ENCODE results near the gene ISCA2.

DNA sequence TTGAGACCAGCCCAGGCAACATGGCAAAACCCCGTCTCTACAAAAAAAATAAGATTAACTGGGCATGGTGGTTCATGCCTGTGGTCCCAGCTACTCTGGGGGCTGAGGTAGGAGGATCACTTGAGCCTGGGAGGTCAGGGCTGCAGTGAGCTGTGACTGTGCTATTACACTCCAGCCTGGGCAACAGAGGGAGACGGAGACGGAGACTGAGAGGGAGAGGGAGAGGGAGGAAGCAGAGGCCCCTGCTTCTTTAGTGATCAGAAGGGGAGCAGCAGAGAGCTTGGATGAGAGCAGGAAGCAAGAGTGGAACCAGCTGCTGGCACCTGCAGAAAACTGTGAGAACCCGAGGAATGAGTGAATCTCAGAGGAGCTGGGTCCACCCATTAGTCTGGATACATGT is 45.9 kb downstream of the ISCA2 start:
- TF ChIP-seq, protein P1, sequence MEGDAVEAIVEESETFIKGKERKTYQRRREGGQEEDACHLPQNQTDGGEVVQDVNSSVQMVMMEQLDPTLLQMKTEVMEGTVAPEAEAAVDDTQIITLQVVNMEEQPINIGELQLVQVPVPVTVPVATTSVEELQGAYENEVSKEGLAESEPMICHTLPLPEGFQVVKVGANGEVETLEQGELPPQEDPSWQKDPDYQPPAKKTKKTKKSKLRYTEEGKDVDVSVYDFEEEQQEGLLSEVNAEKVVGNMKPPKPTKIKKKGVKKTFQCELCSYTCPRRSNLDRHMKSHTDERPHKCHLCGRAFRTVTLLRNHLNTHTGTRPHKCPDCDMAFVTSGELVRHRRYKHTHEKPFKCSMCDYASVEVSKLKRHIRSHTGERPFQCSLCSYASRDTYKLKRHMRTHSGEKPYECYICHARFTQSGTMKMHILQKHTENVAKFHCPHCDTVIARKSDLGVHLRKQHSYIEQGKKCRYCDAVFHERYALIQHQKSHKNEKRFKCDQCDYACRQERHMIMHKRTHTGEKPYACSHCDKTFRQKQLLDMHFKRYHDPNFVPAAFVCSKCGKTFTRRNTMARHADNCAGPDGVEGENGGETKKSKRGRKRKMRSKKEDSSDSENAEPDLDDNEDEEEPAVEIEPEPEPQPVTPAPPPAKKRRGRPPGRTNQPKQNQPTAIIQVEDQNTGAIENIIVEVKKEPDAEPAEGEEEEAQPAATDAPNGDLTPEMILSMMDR (conservative IDR thresholded peaks at IDR 0.05; ENCODE audit: low read length) = no peak
- TF ChIP-seq EZH2phosphoT487 (IDR thresholded peaks at IDR 0.05; ENCODE audit: borderline replicate concordance) = no peak

Data from Loucy (cell line).